GM12892 (cell line): ENCODE data around the gene SLC7A8.
"Not testable (repeated sequence)": the region's sequence is repeated elsewhere in the genome, so short reads cannot be mapped to it uniquely, and the experiment has no call there.

Experiments used
- POLR2A ChIP-seq: IDR thresholded peaks from 2 replicates; pipeline ENCODE4 v1.6.1; 2011; ENCODE audit warnings: low read depth, low read length, control low read depth
- POLR2AphosphoS5 ChIP-seq: IDR thresholded peaks from 2 replicates; pipeline ENCODE4 v1.6.1; 2011; ENCODE audit warnings: low read depth, low read length, control low read depth
- TAF1 ChIP-seq: IDR thresholded peaks from 2 replicates; pipeline ENCODE4 v1.6.1; 2011; ENCODE audit warnings: low read depth, mild to moderate bottlenecking, control low read depth, low read length, borderline replicate concordance

- not testable (repeated sequence) for TF ChIP-seq POLR2A, TAF1, POLR2AphosphoS5
Observed at GRCh38 chr14:23232241-23232808, 48.9 kb upstream of the SLC7A8 start.
